ENCODE results near the gene AFAP1.

The AFAP1 gene

DNA sequence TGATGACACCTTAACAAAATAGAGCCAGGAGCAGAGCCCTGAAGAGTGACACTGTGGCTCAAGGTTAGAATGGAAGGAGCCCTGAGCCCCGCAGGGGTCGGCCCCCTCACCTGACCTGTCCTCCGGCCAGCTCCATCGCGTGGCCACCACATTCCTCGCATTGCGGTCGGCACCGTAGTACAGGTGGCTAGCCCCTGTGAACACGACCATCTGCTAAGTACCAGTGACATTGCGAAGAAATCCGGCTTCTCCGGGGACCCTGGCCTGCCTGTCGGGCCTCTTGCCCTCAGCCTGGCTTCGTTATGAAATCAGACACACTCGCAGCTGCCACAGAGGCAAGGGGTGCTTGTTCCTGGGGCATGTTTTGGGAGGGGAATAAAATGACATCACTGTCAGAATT, 179.0 kb downstream of the AFAP1 start:
- no peaks in the 10 kb centered on the region for H3K9me3 ChIP-seq (ENCODE audit: control insufficient read depth, insufficient read depth, low read length)
- no peak overlapping the region for H3K9ac ChIP-seq (ENCODE audit: low read depth, low read length)
- no peaks in the 10 kb centered on the region for H3K27me3 ChIP-seq (ENCODE audit: control insufficient read depth, insufficient read depth, low read length)
- H3K4me3 ChIP-seq (ENCODE audit: low read depth, low read length) = no peak overlapping the region
- peaks cover 2% of the 10 kb centered on the region for H3K36me3 ChIP-seq (ENCODE audit: control insufficient read depth, insufficient read depth, low read length)
- no peaks in the 10 kb centered on the region for H3K4me1 ChIP-seq (ENCODE audit: control insufficient read depth, insufficient read depth, low read length)

- Histone ChIP-seq H3K4me1 (ENCODE audit: control insufficient read depth, insufficient read depth, low read length) (no peaks in the 10 kb centered on the region), H3K27me3 (ENCODE audit: control insufficient read depth, insufficient read depth, low read length) (no peaks in the 10 kb centered on the region), H3K36me3 (ENCODE audit: control insufficient read depth, insufficient read depth, low read length) (peaks cover 2% of the 10 kb centered on the region), H3K4me3 (ENCODE audit: low read depth, low read length) (no peak overlapping the region), H3K9me3 (ENCODE audit: control insufficient read depth, insufficient read depth, low read length) (no peaks in the 10 kb centered on the region), H3K9ac (ENCODE audit: low read depth, low read length) (no peak overlapping the region)
Observed at GRCh38 chr4:7760228-7760627, 179.4 kb downstream of the AFAP1 start.

DNA sequence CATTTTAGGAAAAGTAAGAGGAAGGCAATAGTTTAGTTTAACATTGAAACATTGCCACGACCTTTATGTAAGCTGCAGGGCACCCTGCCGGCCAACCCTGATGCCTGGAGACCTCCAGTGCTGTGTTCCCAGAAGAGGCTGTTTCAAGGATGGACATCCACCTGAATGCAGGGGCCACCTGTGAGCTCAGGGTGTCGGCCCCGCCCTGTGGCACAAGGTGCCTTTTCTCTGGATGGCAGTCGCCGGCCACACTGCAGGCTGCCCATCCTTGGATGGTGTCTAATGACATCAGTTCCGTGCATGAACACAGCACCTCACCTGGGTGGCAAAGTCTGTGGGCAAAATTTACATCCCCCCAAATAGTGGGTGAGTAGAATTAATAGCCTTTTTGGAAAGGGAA, 180.0 kb downstream of the AFAP1 start:
- no peaks in the 10 kb centered on the region for H3K4me1 ChIP-seq (ENCODE audit: control insufficient read depth, insufficient read depth, low read length)
- H3K4me3 ChIP-seq (ENCODE audit: low read depth, low read length) = no peak overlapping the region
- no peak overlapping the region for H3K9ac ChIP-seq (ENCODE audit: low read depth, low read length)

DNA sequence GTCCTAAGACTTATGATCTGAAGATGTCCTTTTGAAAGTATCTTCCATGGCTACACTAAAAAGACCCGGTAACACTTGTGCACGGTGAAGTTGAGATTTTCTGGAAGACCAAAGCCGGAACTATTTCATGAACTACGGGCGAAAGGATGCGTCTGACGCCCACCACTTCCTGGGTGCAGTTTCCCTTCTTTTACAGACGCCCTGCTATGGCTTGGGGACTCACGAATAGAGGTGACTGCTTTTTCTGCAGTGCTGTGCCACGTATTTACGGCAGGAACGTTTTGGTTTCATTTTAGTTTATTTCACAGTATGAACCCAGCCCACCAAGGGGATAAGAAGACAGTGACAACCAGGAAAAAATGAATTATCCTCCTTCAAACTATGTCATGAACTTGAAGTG, 180.4 kb downstream of the AFAP1 start:
- peaks cover 2% of the 10 kb centered on the region for H3K36me3 ChIP-seq (ENCODE audit: control insufficient read depth, insufficient read depth, low read length)

More for the DNA sequence above, 180.0 kb downstream of the AFAP1 start:
- Histone ChIP-seq H3K9me3 (ENCODE audit: control insufficient read depth, insufficient read depth, low read length) (no peaks in the 10 kb centered on the region), H3K27me3 (ENCODE audit: control insufficient read depth, insufficient read depth, low read length) (no peaks in the 10 kb centered on the region), H3K36me3 (ENCODE audit: control insufficient read depth, insufficient read depth, low read length) (peaks cover 2% of the 10 kb centered on the region)

DNA sequence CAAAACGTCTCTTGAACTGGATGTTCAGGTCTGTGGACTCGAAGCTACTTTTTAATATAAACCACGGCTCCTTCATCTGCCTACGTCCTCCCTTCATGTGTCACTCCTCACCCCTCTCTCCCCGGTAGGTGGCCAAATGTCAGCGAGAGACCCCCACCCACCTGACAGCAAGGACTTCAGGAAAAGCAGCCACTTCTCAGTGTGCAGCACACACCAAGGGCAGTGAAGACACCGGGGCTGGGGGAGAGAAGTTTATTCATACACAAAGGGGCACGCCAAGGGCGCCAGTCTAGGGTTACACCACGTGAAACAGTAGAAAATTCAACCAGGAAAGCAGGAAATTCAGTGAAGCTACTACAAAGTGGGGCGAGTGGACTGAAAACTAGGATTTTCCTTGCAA, 181.2 kb downstream of the AFAP1 start:
- Histone ChIP-seq H3K4me3 (ENCODE audit: low read depth, low read length) (no peak overlapping the region), H3K9ac (ENCODE audit: low read depth, low read length) (no peak overlapping the region), H3K36me3 (ENCODE audit: control insufficient read depth, insufficient read depth, low read length) (peaks cover 2% of the 10 kb centered on the region), H3K9me3 (ENCODE audit: control insufficient read depth, insufficient read depth, low read length) (no peaks in the 10 kb centered on the region), H3K27me3 (ENCODE audit: control insufficient read depth, insufficient read depth, low read length) (no peaks in the 10 kb centered on the region), H3K4me1 (ENCODE audit: control insufficient read depth, insufficient read depth, low read length) (no peaks in the 10 kb centered on the region)

More for the DNA sequence above, 180.4 kb downstream of the AFAP1 start:
- Histone ChIP-seq H3K4me3 (ENCODE audit: low read depth, low read length) (no peak overlapping the region), H3K9me3 (ENCODE audit: control insufficient read depth, insufficient read depth, low read length) (no peaks in the 10 kb centered on the region), H3K27me3 (ENCODE audit: control insufficient read depth, insufficient read depth, low read length) (no peaks in the 10 kb centered on the region), H3K9ac (ENCODE audit: low read depth, low read length) (no peak overlapping the region), H3K4me1 (ENCODE audit: control insufficient read depth, insufficient read depth, low read length) (no peaks in the 10 kb centered on the region)

DNA sequence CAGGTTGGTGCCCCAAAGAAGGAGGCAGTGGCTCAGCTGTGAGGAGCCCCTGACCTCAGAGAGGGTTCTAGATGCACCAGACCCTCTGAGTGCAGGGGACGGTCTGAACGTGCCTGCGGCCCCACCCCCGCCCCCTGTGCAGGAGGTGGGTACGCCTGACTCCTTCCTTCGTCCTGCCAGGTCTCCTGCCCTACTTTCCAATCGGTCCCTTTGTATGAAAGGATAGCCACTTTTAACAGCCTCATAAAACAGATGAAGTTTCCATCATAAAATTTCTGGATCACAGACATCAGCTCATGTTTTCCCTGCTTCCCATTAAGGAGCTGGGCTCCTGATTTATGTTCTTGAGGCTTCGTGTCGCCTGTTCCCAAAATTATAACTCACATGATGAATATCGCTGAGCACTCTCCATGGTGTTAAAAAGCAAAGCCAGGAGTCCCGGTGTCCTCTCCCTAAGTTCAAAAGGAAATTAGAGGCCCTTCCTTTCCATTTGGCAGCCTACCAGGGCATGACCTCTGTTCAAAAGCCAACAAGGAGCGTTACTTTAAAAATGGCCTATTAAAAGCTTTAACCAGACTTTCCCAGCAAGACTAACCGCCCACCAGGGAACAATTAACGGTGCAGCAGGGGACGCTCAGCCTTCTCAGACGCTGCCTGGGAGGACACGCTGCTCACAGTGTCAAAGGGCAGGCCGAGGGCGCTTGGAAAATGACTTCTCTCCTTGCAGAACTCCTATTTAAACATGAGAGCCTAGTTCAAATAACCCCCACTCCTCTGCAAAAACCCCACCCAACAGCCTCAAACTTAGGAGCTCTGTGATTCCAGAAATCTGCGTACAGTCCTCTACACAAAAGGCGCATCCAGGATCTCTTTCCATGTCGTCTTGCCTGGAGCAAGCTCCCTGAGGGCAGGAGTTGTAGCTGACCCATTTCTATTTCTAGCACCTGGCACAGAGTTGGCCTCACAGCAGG, 181.9 kb downstream of the AFAP1 start:
- Histone ChIP-seq H3K36me3 (ENCODE audit: control insufficient read depth, insufficient read depth, low read length) (peaks cover 2% of the 10 kb centered on the region), H3K4me1 (ENCODE audit: control insufficient read depth, insufficient read depth, low read length) (no peaks in the 10 kb centered on the region), H3K4me3 (ENCODE audit: low read depth, low read length) (no peak overlapping the region), H3K27me3 (ENCODE audit: control insufficient read depth, insufficient read depth, low read length) (no peaks in the 10 kb centered on the region), H3K9me3 (ENCODE audit: control insufficient read depth, insufficient read depth, low read length) (no peaks in the 10 kb centered on the region), H3K9ac (ENCODE audit: low read depth, low read length) (no peak overlapping the region)

- Histone ChIP-seq H3K4me3 (ENCODE audit: low read depth, low read length) (no peak overlapping the region), H3K9me3 (ENCODE audit: control insufficient read depth, insufficient read depth, low read length) (no peaks in the 10 kb centered on the region), H3K36me3 (ENCODE audit: control insufficient read depth, insufficient read depth, low read length) (peaks cover 2% of the 10 kb centered on the region), H3K27me3 (ENCODE audit: control insufficient read depth, insufficient read depth, low read length) (no peaks in the 10 kb centered on the region), H3K9ac (ENCODE audit: low read depth, low read length) (no peak overlapping the region), H3K4me1 (ENCODE audit: control insufficient read depth, insufficient read depth, low read length) (no peaks in the 10 kb centered on the region)
Observed at GRCh38 chr4:7756561-7757355, 182.9 kb downstream of the AFAP1 start.

DNA sequence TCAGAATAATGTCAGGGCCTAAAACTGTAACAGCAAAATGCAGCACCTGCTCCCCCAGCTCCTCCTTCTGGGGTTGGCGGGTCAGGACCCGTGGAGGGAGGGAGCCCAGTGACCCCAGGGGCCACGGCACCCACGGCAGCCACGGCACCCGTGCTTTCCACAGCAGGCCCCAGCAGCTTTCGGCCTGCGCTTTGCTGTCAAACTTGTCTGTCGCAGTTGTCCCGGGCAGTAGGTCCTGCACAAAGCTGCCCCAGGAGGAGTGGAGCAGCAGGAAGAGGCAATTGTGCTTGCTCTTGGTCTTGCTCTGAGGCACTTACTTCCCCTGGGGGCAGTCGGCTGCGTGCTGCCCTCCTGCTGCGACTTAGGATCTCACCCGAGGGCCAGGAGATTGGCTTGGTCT, 183.6 kb downstream of the AFAP1 start:
- H3K36me3 ChIP-seq (ENCODE audit: control insufficient read depth, insufficient read depth, low read length) = peaks cover 2% of the 10 kb centered on the region
- no peaks in the 10 kb centered on the region for H3K4me1 ChIP-seq (ENCODE audit: control insufficient read depth, insufficient read depth, low read length)
- H3K9me3 ChIP-seq (ENCODE audit: control insufficient read depth, insufficient read depth, low read length) = no peaks in the 10 kb centered on the region
- no peak overlapping the region for H3K4me3 ChIP-seq (ENCODE audit: low read depth, low read length)
- no peak overlapping the region for H3K9ac ChIP-seq (ENCODE audit: low read depth, low read length)
- no peaks in the 10 kb centered on the region for H3K27me3 ChIP-seq (ENCODE audit: control insufficient read depth, insufficient read depth, low read length)

DNA sequence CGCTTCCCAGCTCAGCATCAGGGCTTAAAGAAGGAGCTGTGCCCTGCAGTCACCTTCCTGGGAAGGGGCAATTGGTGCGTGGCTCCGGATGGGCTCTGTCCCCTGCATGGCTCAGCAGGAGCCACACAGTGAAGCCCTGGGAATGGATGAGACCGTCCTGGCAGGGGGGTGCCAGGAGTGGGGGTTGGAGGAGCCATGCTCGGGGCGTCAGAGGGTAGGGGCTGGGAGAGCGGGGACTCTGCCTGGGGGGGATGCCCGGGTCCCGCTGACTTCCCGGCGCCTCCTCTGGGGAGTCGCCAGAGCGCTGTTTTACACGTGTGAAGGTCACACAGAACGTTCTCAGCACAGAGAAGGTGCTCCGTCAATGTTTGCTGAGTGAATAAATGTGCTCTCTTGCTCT, 184.1 kb downstream of the AFAP1 start:
- H3K4me3 ChIP-seq (ENCODE audit: low read depth, low read length) = no peak overlapping the region
- H3K4me1 ChIP-seq (ENCODE audit: control insufficient read depth, insufficient read depth, low read length) = no peaks in the 10 kb centered on the region
- H3K9ac ChIP-seq (ENCODE audit: low read depth, low read length) = no peak overlapping the region

GRCh38 chr4:7754565-7755262, 184.9 kb downstream of the AFAP1 start:
- Histone ChIP-seq H3K9ac (ENCODE audit: low read depth, low read length) (no peak overlapping the region), H3K27me3 (ENCODE audit: control insufficient read depth, insufficient read depth, low read length) (no peaks in the 10 kb centered on the region), H3K9me3 (ENCODE audit: control insufficient read depth, insufficient read depth, low read length) (no peaks in the 10 kb centered on the region), H3K36me3 (ENCODE audit: control insufficient read depth, insufficient read depth, low read length) (no peaks in the 10 kb centered on the region), H3K4me3 (ENCODE audit: low read depth, low read length) (no peak overlapping the region), H3K4me1 (ENCODE audit: control insufficient read depth, insufficient read depth, low read length) (no peaks in the 10 kb centered on the region)

More for the DNA sequence above, 184.1 kb downstream of the AFAP1 start:
- peaks cover 2% of the 10 kb centered on the region for H3K36me3 ChIP-seq (ENCODE audit: control insufficient read depth, insufficient read depth, low read length)
- H3K9me3 ChIP-seq (ENCODE audit: control insufficient read depth, insufficient read depth, low read length) = no peaks in the 10 kb centered on the region
- H3K27me3 ChIP-seq (ENCODE audit: control insufficient read depth, insufficient read depth, low read length) = no peaks in the 10 kb centered on the region

DNA sequence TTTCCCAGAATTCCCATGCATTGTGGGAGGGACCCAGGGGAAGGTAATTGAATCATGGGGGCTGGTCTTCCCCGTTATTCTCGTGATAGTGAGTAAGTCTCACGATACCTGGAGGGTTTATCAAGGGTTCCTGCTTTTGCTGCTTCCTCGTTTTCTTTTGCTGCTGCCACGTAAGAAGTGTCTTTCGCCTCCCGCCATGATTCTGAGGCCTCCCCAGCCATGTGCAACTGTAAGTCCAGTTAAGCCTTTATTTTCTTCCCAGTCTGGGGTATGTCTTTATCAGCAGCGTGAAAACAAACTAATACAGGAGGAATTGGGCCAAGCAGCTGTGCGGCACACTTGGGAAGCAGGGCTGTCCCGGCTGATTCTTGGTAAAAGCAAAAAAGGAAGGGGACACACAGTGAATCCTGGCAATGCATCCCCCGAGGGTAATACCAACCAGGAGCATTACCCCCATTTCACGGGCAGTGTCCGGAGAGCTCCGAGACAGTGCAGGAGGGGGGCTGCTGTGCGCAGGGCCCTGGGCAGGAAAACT, 185.7 kb downstream of the AFAP1 start:
- Histone ChIP-seq H3K9ac (ENCODE audit: low read depth, low read length) (no peak overlapping the region), H3K4me3 (ENCODE audit: low read depth, low read length) (no peak overlapping the region), H3K9me3 (ENCODE audit: control insufficient read depth, insufficient read depth, low read length) (no peaks in the 10 kb centered on the region), H3K27me3 (ENCODE audit: control insufficient read depth, insufficient read depth, low read length) (no peaks in the 10 kb centered on the region), H3K4me1 (ENCODE audit: control insufficient read depth, insufficient read depth, low read length) (no peaks in the 10 kb centered on the region), H3K36me3 (ENCODE audit: control insufficient read depth, insufficient read depth, low read length) (no peaks in the 10 kb centered on the region)
